SK-N-SH (cell line): ENCODE results near the gene TWNK. TPM values are rescaled to one million over a fixed set of nuclear protein-coding genes. Genes with fewer than 3 reads are reported as not detected.
A peak's percentile ranks its signal among the peaks of the same experiment; 100 is the strongest.

Experiments
- CTCF ChIA-PET: fragments of 300-600, 350-600 bp; formaldehyde crosslinking; extraction: SDS; loops from one replicate; lab custom pipeline; 2021; lab: Yijun Ruan, JAX
- POLR2A ChIA-PET: fragments of 350-600 bp; sonication (Branson Sonifier 250); formaldehyde crosslinking; extraction: SDS; loops from one replicate; lab custom pipeline; 2020; ENCODE audit warnings: antibody characterized with exemption, inconsistent platforms; lab: Yijun Ruan, JAX
- DNase-seq: peaks from one replicate; pipeline ENCODE4 v3.0.0; 2012
- H2AFZ ChIP-seq: fragments of 200-600 bp; sonication (generic); 2 replicates; pipeline ENCODE4 v1.8.1; 2016; ENCODE audit warnings: antibody characterized with exemption, mild to moderate bottlenecking, low read depth
- H3F3A ChIP-seq: fragments of 200-600 bp; sonication (generic); replicated peaks from 2 replicates; pipeline ENCODE3; 2016; ENCODE audit warnings: antibody characterized with exemption, mild to moderate bottlenecking; ENCODE audit not compliant: insufficient read depth
- H3K27ac ChIP-seq, 2 experiments: fragments of 200-500 bp in 1 of 2; fragments of 200-600 bp in 1 of 2; sonication (Bioruptor generic) in 1 of 2; sonication (generic), shearing (Covaris generic) in 1 of 2; 2 replicates each; pipeline versions ENCODE4 v1.5.1 to v1.6.1; 2014 to 2016; ENCODE audit warnings: low read depth in 2 of 2, inconsistent platforms in 1 of 2, low read length in 1 of 2, mild to moderate bottlenecking in 1 of 2, mixed read lengths in 1 of 2
- H3K27me3 ChIP-seq: fragments of 200-600 bp; sonication (generic), shearing (Covaris generic); 2 replicates; pipeline ENCODE4 v1.6.1; 2016; ENCODE audit warnings: mixed run types; ENCODE audit not compliant: insufficient read depth
- H3K36me3 ChIP-seq, 2 experiments: fragments of 200-500 bp in 1 of 2; fragments of 200-600 bp in 1 of 2; sonication (Bioruptor generic) in 1 of 2; sonication (generic) in 1 of 2; replicated peaks in 1 of 2; 2 replicates each; pipeline versions ENCODE3 to v1.5.1; 2014 to 2016; ENCODE audit warnings: low read length in 1 of 2, mild to moderate bottlenecking in 1 of 2; ENCODE audit not compliant: insufficient read depth in 2 of 2, control insufficient read depth in 1 of 2
- H3K4me1 ChIP-seq, 2 experiments: fragments of 200-500 bp in 1 of 2; fragments of 200-600 bp in 1 of 2; sonication (Bioruptor generic) in 1 of 2; sonication (generic), shearing (Covaris generic) in 1 of 2; 2 replicates each; pipeline versions ENCODE4 v1.5.1 to v1.6.1; 2014 to 2016; ENCODE audit warnings: low read depth in 1 of 2, low read length in 1 of 2, mixed run types in 1 of 2; ENCODE audit not compliant: insufficient read depth in 2 of 2, control insufficient read depth in 1 of 2
- H3K4me2 ChIP-seq: fragments of 200-600 bp; sonication (generic), shearing (Covaris generic); 2 replicates; pipeline ENCODE4 v1.6.1; 2017; ENCODE audit warnings: mixed run types
- H3K4me3 ChIP-seq, 2 experiments: fragments of 200-500 bp in 1 of 2; fragments of 200-600 bp in 1 of 2; sonication (Bioruptor generic) in 1 of 2; sonication (generic), shearing (Covaris generic) in 1 of 2; 2 replicates each; pipeline versions ENCODE4 v1.5.1 to v1.8.1; 2014 to 2016; ENCODE audit warnings: low read depth in 2 of 2, inconsistent platforms in 1 of 2, low read length in 1 of 2, mild to moderate bottlenecking in 1 of 2, mixed read lengths in 1 of 2, moderate library complexity in 1 of 2
- H3K79me2 ChIP-seq: fragments of 200-600 bp; sonication (generic); 2 replicates; pipeline ENCODE4 v1.8.1; 2017; ENCODE audit warnings: mild to moderate bottlenecking; ENCODE audit not compliant: insufficient read depth
- H3K9ac ChIP-seq: fragments of 200-600 bp; sonication (generic); 2 replicates; pipeline ENCODE4 v1.6.1; 2017; ENCODE audit warnings: mixed run types
- H3K9me2 ChIP-seq: fragments of 200-600 bp; sonication (generic); 2 replicates; pipeline ENCODE4 v1.6.1; 2017; ENCODE audit warnings: mixed run types
- H3K9me3 ChIP-seq: fragments of 200-600 bp; sonication (generic); 2 replicates; pipeline ENCODE4 v1.6.1; 2017; ENCODE audit warnings: mixed run types, mild to moderate bottlenecking, moderate library complexity
- H4K20me1 ChIP-seq: fragments of 200-600 bp; sonication (generic); 2 replicates; pipeline ENCODE4 v1.6.1; 2017; ENCODE audit warnings: mild to moderate bottlenecking, mixed run types; ENCODE audit not compliant: insufficient read depth
- EZH2phosphoT487 ChIP-seq: fragments of 200-600 bp; sonication (generic); IDR thresholded peaks from 2 replicates; pipeline ENCODE4 v1.6.1; 2017; ENCODE audit warnings: low read depth, mixed run types, mild to moderate bottlenecking, antibody characterized with exemption, moderate library complexity, borderline replicate concordance
- JUND ChIP-seq: IDR thresholded peaks from 2 replicates; pipeline ENCODE4 v1.4.0; 2012
- MEF2A ChIP-seq: IDR thresholded peaks from 2 replicates; pipeline ENCODE4 v1.4.0; 2012; ENCODE audit warnings: low read depth, borderline replicate concordance
- NFIC ChIP-seq: IDR thresholded peaks from 2 replicates; pipeline ENCODE4 v1.4.0; 2012; ENCODE audit warnings: borderline replicate concordance
- RAD21 ChIP-seq: IDR thresholded peaks from 2 replicates; pipeline ENCODE4 v1.6.1; 2012; ENCODE audit warnings: mild to moderate bottlenecking, low read length
- RFX5 ChIP-seq: IDR thresholded peaks from 2 replicates; pipeline ENCODE4 v1.6.1; 2012; ENCODE audit warnings: mild to moderate bottlenecking, improper control_type of control experiment, low read length
- RXRA ChIP-seq: IDR thresholded peaks from 2 replicates; pipeline ENCODE4 v1.4.0; 2012; ENCODE audit warnings: low read depth, mild to moderate bottlenecking, borderline replicate concordance
- SIN3A ChIP-seq: IDR thresholded peaks from 2 replicates; pipeline ENCODE4 v1.6.1; 2012; ENCODE audit warnings: low read depth, mild to moderate bottlenecking, low read length, moderate library complexity, borderline replicate concordance
- SMC3 ChIP-seq: IDR thresholded peaks from 2 replicates; pipeline ENCODE4 v1.6.1; 2012; ENCODE audit warnings: low read depth, low read length, improper control_type of control experiment
- WGBS: methylation state at CpG from one replicate; pipeline ENCODE4 v1.1.6; 2017; ENCODE audit warnings: low lambda C conversion rate; 5-methylcytosine and 5-hydroxymethylcytosine counted together
- polyA plus RNA-seq, 3 experiments: library from polyadenylated mRNA; depleted of rRNA; stranded (reverse); fragments of >200 nt; gene quantifications; 2 replicates each; pipeline ENCODE4 v1.2.3, GENCODE V29; 2012
- TF ChIP-seq, protein P1 (sequence below): IDR thresholded peaks from 2 replicates; pipeline ENCODE4; 2012
- TF ChIP-seq, protein P2 (sequence below): IDR thresholded peaks from 2 replicates; pipeline ENCODE4 v1.6.1; 2012; ENCODE audit warnings: mild to moderate bottlenecking, low read depth, low read length, moderate library complexity

TWNK gene
- polyA plus RNA-seq, 1 of the 3 experiments (the other 2 are of a cell fraction) = 16.4 TPM

DNA sequence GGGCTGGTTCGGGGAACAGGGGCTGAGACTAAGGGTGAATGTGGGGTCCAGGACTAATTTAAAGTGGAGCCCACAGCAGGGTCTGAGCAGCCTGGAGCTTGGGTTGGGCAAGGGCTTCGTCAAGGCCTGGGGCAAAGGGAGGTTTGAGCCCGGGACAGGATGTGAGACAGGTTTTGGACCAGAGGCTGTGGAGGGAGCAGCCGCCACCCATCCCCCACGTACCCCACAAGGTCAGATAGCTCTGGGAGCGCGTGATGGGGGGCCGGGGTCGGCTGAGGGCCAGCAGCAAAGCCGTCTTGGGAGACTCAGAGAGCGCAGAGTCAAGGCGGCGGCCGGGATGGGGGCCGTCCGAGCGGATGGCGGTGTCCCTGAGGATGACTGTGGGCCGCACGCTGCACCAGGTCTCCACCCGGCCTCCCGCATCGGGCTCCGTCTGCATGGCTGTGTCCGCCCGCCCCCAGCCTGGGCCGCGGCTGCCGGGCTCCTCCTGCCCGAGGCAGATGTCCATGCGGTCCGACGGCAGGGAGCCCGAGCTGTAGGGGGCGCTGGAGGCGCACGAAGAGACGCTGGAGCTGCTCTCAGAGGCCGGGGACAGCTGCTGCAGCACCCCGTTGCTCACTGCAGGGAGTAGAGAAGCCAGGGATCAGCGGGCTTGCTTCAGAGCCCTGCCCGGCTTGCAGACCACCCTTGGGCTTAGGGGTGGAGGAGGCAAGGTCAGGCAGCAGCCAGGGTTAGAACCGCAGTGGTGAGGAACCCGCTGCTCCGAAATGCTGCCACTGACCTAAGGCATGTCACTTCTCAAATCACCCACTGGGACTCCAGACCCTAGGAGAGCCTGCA, 31.5 kb downstream of the TWNK start (continued):
- TF ChIP-seq, protein P1, sequence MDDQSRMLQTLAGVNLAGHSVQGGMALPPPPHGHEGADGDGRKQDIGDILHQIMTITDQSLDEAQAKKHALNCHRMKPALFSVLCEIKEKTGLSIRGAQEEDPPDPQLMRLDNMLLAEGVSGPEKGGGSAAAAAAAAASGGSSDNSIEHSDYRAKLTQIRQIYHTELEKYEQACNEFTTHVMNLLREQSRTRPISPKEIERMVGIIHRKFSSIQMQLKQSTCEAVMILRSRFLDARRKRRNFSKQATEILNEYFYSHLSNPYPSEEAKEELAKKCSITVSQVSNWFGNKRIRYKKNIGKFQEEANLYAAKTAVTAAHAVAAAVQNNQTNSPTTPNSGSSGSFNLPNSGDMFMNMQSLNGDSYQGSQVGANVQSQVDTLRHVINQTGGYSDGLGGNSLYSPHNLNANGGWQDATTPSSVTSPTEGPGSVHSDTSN = no peak
- TF ChIP-seq JUND (no peak), NFIC (no peak), SIN3A (peak; percentile 76; the same call in 1 of the 2 replicates)
- TF ChIP-seq, protein P2, sequence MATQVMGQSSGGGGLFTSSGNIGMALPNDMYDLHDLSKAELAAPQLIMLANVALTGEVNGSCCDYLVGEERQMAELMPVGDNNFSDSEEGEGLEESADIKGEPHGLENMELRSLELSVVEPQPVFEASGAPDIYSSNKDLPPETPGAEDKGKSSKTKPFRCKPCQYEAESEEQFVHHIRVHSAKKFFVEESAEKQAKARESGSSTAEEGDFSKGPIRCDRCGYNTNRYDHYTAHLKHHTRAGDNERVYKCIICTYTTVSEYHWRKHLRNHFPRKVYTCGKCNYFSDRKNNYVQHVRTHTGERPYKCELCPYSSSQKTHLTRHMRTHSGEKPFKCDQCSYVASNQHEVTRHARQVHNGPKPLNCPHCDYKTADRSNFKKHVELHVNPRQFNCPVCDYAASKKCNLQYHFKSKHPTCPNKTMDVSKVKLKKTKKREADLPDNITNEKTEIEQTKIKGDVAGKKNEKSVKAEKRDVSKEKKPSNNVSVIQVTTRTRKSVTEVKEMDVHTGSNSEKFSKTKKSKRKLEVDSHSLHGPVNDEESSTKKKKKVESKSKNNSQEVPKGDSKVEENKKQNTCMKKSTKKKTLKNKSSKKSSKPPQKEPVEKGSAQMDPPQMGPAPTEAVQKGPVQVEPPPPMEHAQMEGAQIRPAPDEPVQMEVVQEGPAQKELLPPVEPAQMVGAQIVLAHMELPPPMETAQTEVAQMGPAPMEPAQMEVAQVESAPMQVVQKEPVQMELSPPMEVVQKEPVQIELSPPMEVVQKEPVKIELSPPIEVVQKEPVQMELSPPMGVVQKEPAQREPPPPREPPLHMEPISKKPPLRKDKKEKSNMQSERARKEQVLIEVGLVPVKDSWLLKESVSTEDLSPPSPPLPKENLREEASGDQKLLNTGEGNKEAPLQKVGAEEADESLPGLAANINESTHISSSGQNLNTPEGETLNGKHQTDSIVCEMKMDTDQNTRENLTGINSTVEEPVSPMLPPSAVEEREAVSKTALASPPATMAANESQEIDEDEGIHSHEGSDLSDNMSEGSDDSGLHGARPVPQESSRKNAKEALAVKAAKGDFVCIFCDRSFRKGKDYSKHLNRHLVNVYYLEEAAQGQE = no peak

DNA sequence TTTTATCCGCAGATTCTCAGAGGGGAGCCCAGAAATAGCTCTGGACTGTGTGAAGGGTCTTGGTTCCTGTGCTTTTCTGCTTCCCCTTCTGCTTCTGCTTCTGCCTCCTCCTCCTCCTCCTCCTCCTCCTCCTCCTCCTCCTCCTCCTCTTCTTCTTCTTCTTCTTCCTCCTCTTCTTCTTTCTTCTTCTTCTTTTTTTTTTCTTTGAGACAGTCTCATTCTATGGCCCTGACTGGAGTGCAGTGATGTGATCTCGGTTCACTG, 32.0 kb downstream of the TWNK start:
- H3F3A ChIP-seq = no peaks in the 10 kb centered on the region
- no peak overlapping the region for H3K9ac ChIP-seq
- H3K79me2 ChIP-seq = no peaks in the 10 kb centered on the region
- POLR2A ChIA-PET = interaction anchor here (0.9 to 1.3 kb wide), 2 partner anchors 20 to 23 kb away, joined by 3 read pairs; no protein-coding TSS in a partner anchor
- CTCF ChIA-PET = interaction anchor here (0.7 to 7.2 kb wide), 21 partner anchors 9 to 1314 kb away, joined by 3 to 443 read pairs (median 6); partner anchors contain the start of genes KAZALD1, LZTS2, MRPL43 and PDZD7
- H3K4me3 ChIP-seq = no peak overlapping the region
- no peaks in the 10 kb centered on the region for H3K36me3 ChIP-seq
- no peak overlapping the region for H3K4me2 ChIP-seq
- peaks cover 4 to 8% of the 10 kb centered on the region in 2 experiments; a peak in 3 of 4 replicates for H3K4me1 ChIP-seq
- WGBS = 56% methylated on average over 2 of the region's 2 CpGs
- H3K9me3 ChIP-seq = no peaks in the 10 kb centered on the region
- no peak overlapping the region for H3K27ac ChIP-seq
- no peaks in the 10 kb centered on the region for H4K20me1 ChIP-seq
- DNase-seq = no peak
- TF ChIP-seq EZH2phosphoT487 (no peak), RFX5 (no peak), RAD21 (no peak), RXRA (no peak), MEF2A (no peak), SMC3 (no peak)
- H2AFZ ChIP-seq = no peak overlapping the region
- no peaks in the 10 kb centered on the region for H3K27me3 ChIP-seq
- no peaks in the 10 kb centered on the region for H3K9me2 ChIP-seq
